HepG2 (cell line): ENCODE data around the gene DOCK4. TPM values are rescaled to one million over a fixed set of nuclear protein-coding genes. Genes with fewer than 3 reads are reported as not detected.

Source experiments
- ATAC-seq: fragments of 200-7000 bp; cut with Tn5 transposase; 3 replicates; pipeline ENCODE4 v1.9.1; 2020; ENCODE audit warnings: mild to moderate bottlenecking, moderate library complexity
- BruUV-seq: library from RNA; stranded (reverse); fragments of 400-500 nt; replicated peaks from 2 replicates; lab custom pipeline; 2021; lab: Mats Ljungman, UMichigan
- CTCF ChIA-PET: fragments of 300-600 bp; formaldehyde crosslinking; extraction: SDS; loops from one replicate; lab custom pipeline; 2021; ENCODE audit warnings: low total read pairs, inconsistent platforms, low intra/inter-chr PET ratio; lab: Yijun Ruan, JAX
- POLR2A ChIA-PET: fragments of 350-600 bp; sonication (Branson Sonifier 250); formaldehyde crosslinking; loops from one replicate; lab custom pipeline; 2020; ENCODE audit warnings: antibody characterized with exemption, inconsistent platforms; lab: Yijun Ruan, JAX
- DNase-seq: peaks from one replicate; pipeline ENCODE4 v3.0.0-alpha.2; 2015; ENCODE audit warnings: low spot score
- FAIRE-seq: peaks from 3 replicates; lab custom pipeline; 2011; peaks lifted over from hg19 to GRCh38; lab: Jason Lieb, UNC
- H2AFZ ChIP-seq: one replicate; pipeline ENCODE4 v1.6.1; 2011; ENCODE audit warnings: low read length, inconsistent platforms
- H3K27ac ChIP-seq: fragments of 300-600 bp; 3 replicates; pipeline ENCODE4 v1.8.0; 2011; ENCODE audit warnings: mixed run types, mild to moderate bottlenecking, mixed read lengths, low read length, inconsistent platforms; ENCODE audit not compliant: insufficient read depth; ENCODE audit errors: extremely low read length
- H3K27me3 ChIP-seq, 2 experiments: fragments of 200-600 bp in 1 of 2; 2 replicates in 1 of 2; 3 replicates in 1 of 2; pipeline versions ENCODE4 v1.6.0 to v1.8.0; 2011; ENCODE audit warnings: low read length in 2 of 2, mild to moderate bottlenecking in 2 of 2, moderate library complexity in 2 of 2, inconsistent platforms in 1 of 2; ENCODE audit not compliant: insufficient read depth in 2 of 2, control insufficient read depth in 1 of 2
- H3K36me3 ChIP-seq, 2 experiments: fragments of 200-600 bp in 1 of 2; replicated peaks in 1 of 2; 2 replicates in 1 of 2; 3 replicates in 1 of 2; pipeline versions ENCODE4 v1.5.1 to v1.8.0; 2011; ENCODE audit warnings: low read length in 2 of 2, inconsistent platforms in 1 of 2; ENCODE audit not compliant: insufficient read depth in 2 of 2, control insufficient read depth in 1 of 2
- H3K4me1 ChIP-seq: 2 replicates; pipeline ENCODE4 v1.5.1; 2012; ENCODE audit warnings: low read length, inconsistent platforms; ENCODE audit not compliant: insufficient read depth
- H3K4me2 ChIP-seq: 2 replicates; pipeline ENCODE4 v1.6.0; 2011; ENCODE audit warnings: low read depth, low read length, inconsistent platforms
- H3K4me3 ChIP-seq, 3 experiments: fragments of 200-600 bp in 1 of 3; sonication (generic), shearing (Covaris generic) in 1 of 3; replicated peaks in 1 of 3; 2 replicates each; pipeline ENCODE4 v1.5.1; 2011 to 2016; ENCODE audit warnings: low read length in 3 of 3, inconsistent platforms in 2 of 3, low read depth in 2 of 3, mild to moderate bottlenecking in 2 of 3, control low read depth in 1 of 3, mixed read lengths in 1 of 3; ENCODE audit not compliant: insufficient read depth in 1 of 3
- H3K79me2 ChIP-seq: one replicate; pipeline ENCODE4 v1.6.1; 2011; ENCODE audit warnings: low read length, inconsistent platforms; ENCODE audit not compliant: insufficient read depth
- H3K9ac ChIP-seq: 2 replicates; pipeline ENCODE4 v1.6.0; 2011; ENCODE audit warnings: mild to moderate bottlenecking, low read depth, low read length, inconsistent platforms; ENCODE audit not compliant: insufficient read depth
- H3K9me3 ChIP-seq: 2 replicates; pipeline ENCODE4 v1.5.1; 2012; ENCODE audit warnings: mild to moderate bottlenecking, low read length
- H4K20me1 ChIP-seq: 2 replicates; pipeline ENCODE4 v1.6.0; 2011; ENCODE audit warnings: inconsistent platforms, mild to moderate bottlenecking, low read length, moderate library complexity; ENCODE audit not compliant: insufficient read depth
- DMTF1 ChIP-seq: sonication (generic); formaldehyde crosslinking; IDR thresholded peaks from 2 replicates; pipeline ENCODE4 v1.4.0; 2020; ENCODE audit warnings: mild to moderate bottlenecking, missing genetic modification reagents
- HNF1B ChIP-seq: sonication (generic); formaldehyde crosslinking; IDR thresholded peaks from 2 replicates; pipeline ENCODE4 v1.5.1; 2020; ENCODE audit warnings: mild to moderate bottlenecking, moderate library complexity, missing genetic modification reagents
- JUND ChIP-seq: sonication (generic); formaldehyde crosslinking; IDR thresholded peaks from 2 replicates; pipeline ENCODE4 v1.8.0; 2022; ENCODE audit warnings: mild to moderate bottlenecking, missing genetic modification reagents
- NR2C2 ChIP-seq: sonication (generic); formaldehyde crosslinking; IDR thresholded peaks from 2 replicates; pipeline ENCODE4 v1.4.0; 2020; ENCODE audit warnings: missing genetic modification reagents, mild to moderate bottlenecking, moderate library complexity, borderline replicate concordance
- PAX8 ChIP-seq: sonication (generic); formaldehyde crosslinking; IDR thresholded peaks from 2 replicates; pipeline ENCODE4 v1.8.0; 2022; ENCODE audit warnings: mild to moderate bottlenecking, missing genetic modification reagents, borderline replicate concordance
- RELA ChIP-seq: sonication (generic); formaldehyde crosslinking; IDR thresholded peaks from 2 replicates; pipeline ENCODE4 v1.4.0; 2020; ENCODE audit warnings: missing genetic modification reagents
- RXRB ChIP-seq: IDR thresholded peaks from 2 replicates; pipeline ENCODE4 v1.6.1; 2016; ENCODE audit warnings: borderline replicate concordance, missing genetic modification reagents, missing compliant biosample characterization
- SIN3B ChIP-seq: fragments of 150-350 bp; IDR thresholded peaks from 2 replicates; pipeline ENCODE4 v1.6.1; 2014; ENCODE audit warnings: low read length
- TCF12 ChIP-seq, 2 experiments: fragments of 450-650 bp in 1 of 2; sonication (generic) in 1 of 2; formaldehyde crosslinking in 1 of 2; IDR thresholded peaks; 2 replicates each; pipeline versions ENCODE4 v1.6.1 to v1.8.0; 2017 to 2022; ENCODE audit warnings: antibody characterized with exemption in 1 of 2, mild to moderate bottlenecking in 1 of 2, missing genetic modification reagents in 1 of 2, moderate library complexity in 1 of 2
- TFDP1 ChIP-seq: IDR thresholded peaks from 2 replicates; pipeline ENCODE4 v1.6.1; 2016; ENCODE audit warnings: missing compliant biosample characterization, missing genetic modification reagents, borderline replicate concordance
- THAP11 ChIP-seq: IDR thresholded peaks from 2 replicates; pipeline ENCODE4 v1.6.1; 2016; ENCODE audit warnings: missing biosample characterization, missing genetic modification reagents
- ZFP82 ChIP-seq: sonication (generic); formaldehyde crosslinking; IDR thresholded peaks from 2 replicates; pipeline ENCODE4 v1.5.1; 2020; ENCODE audit warnings: mild to moderate bottlenecking, missing genetic modification reagents, borderline replicate concordance
- ZNF414 ChIP-seq: sonication (generic); formaldehyde crosslinking; IDR thresholded peaks from 2 replicates; pipeline ENCODE4 v1.5.0; 2020; ENCODE audit warnings: missing genetic modification reagents
- ZSCAN5A ChIP-seq: sonication (generic); formaldehyde crosslinking; IDR thresholded peaks from 2 replicates; pipeline ENCODE4 v1.8.0; 2022; ENCODE audit warnings: mild to moderate bottlenecking, missing genetic modification reagents, borderline replicate concordance
- WGBS: methylation state at CpG from one replicate; pipeline ENCODE4 v1.1.6; 2017; ENCODE audit warnings: low lambda C conversion rate; 5-methylcytosine and 5-hydroxymethylcytosine counted together
- in situ Hi-C: cut with HindIII; loops from 2 replicates; pipeline ENCODE4 v1.10.0; 2017; ENCODE audit warnings: low pct_unique_long_range_greater_than_20kb; ENCODE audit not compliant: extremely low pct_ligation_motif_present
- intact Hi-C: fragments of 100-400 bp; cut with micrococcal nuclease; formaldehyde crosslinking; loops from one replicate; pipeline ENCODE4 v1.10.0; 2022; ENCODE audit not compliant: unreplicated experiment
- polyA plus RNA-seq, 8 experiments: library from polyadenylated mRNA; depleted of rRNA in 3 of 8; stranded (reverse) in 7 of 8; unstranded in 1 of 8; fragments of >200 nt; fragmentation: Illumina TruSeq in 4 of 8; extraction: Trizol in 4 of 8; gene quantifications; 2 replicates each; pipeline versions ENCODE4 v1.2.1 to v1.2.3, GENCODE V29; 2011 to 2016; ENCODE audit warnings: low read depth in 4 of 8, missing spikeins in 1 of 8, mixed read lengths in 1 of 8; ENCODE audit not compliant: insufficient read depth in 1 of 8
- total RNA-seq, 5 experiments: library from RNA; depleted of rRNA; stranded (reverse); fragments of >200 nt; fragmentation: Illumina TruSeq; extraction: Trizol; gene quantifications; 2 replicates each; pipeline ENCODE4 v1.2.3, GENCODE V29; 2016; ENCODE audit warnings: low read depth in 1 of 5

DOCK4 gene
- total and polyA plus RNA-seq, 2 of the 13 experiments (the other 11 are each of a cell fraction or from before 2014, with no cell fraction given): 13.5 to 17.4 TPM

- no peak for TF ChIP-seq ZSCAN5A (CRISPR knock-in tag)
- TF ChIP-seq NR2C2 (CRISPR knock-in tag): no peak
Measured at GRCh38 chr7:111744501-111745155, 461.6 kb downstream of the DOCK4 start (continued).

GRCh38 chr7:111743244-111743847, 462.9 kb downstream of the DOCK4 start:
- DNase-seq (no peak), FAIRE-seq (no peak), ATAC-seq (no peak)
- H2AFZ ChIP-seq: no peak overlapping the region
- no peaks in the 10 kb centered on the region for H4K20me1 ChIP-seq
- no peak overlapping the region for H3K27ac ChIP-seq
- H3K4me3 ChIP-seq: no peak overlapping the region
- WGBS: 83% methylated on average over 7 of the region's 7 CpGs
- intact Hi-C loops (no loop called here), in situ Hi-C loops (loop anchor here (10.0 to 25.0 kb wide), 3 partner anchors 406 to 751 kb away; partner anchors contain the start of gene LRRN3)
- peaks cover 16% of the 10 kb centered on the region for H3K4me1 ChIP-seq
- H3K27me3 ChIP-seq: no peaks in the 10 kb centered on the region
- POLR2A ChIA-PET: no interaction called here
- CTCF ChIA-PET: no interaction called here
- H3K4me2 ChIP-seq: no peak overlapping the region
- no peaks in the 10 kb centered on the region for H3K9me3 ChIP-seq
- no TSS peak for BruUV-seq
- no peak overlapping the region for H3K9ac ChIP-seq
- no peaks in the 10 kb centered on the region for H3K79me2 ChIP-seq
- H3K36me3 ChIP-seq: peaks cover 8 to 12% of the 10 kb centered on the region in 2 experiments; a peak in 3 of 5 replicates
- TF ChIP-seq PAX8 (CRISPR knock-in tag) (no peak), ZFP82 (no peak), DMTF1 (CRISPR knock-in tag) (no peak), HNF1B (no peak), TFDP1 (CRISPR knock-in tag) (no peak), ZNF414 (CRISPR knock-in tag) (no peak), JUND (CRISPR knock-in tag) (no peak), THAP11 (CRISPR knock-in tag) (no peak), RXRB (CRISPR knock-in tag) (no peak), TCF12 (IDR thresholded peaks at IDR 0.05) (no peak), TCF12 (CRISPR knock-in tag; IDR thresholded peaks at IDR 0.05) (no peak), RELA (CRISPR knock-in tag) (no peak), SIN3B (no peak)
